Mucosa of descending colon (tissue), 3 donors: ENCODE data around the gene MATN1. TPM values are rescaled to one million over a fixed set of nuclear protein-coding genes. Genes with fewer than 3 reads are reported as not detected.

Experiments
- ATAC-seq: fragments of 200-7000 bp; cut with Tn5 transposase; one replicate; pipeline ENCODE4 v1.9.1; 2020; ENCODE audit warnings: mild to moderate bottlenecking, moderate library complexity
- DNase-seq, 3 donors: peaks; one replicate each; pipeline ENCODE4 v3.0.0-alpha.2; 2020
- H3K36me3 ChIP-seq: fragments of 200-600 bp; one replicate; pipeline ENCODE4 v1.8.0; 2021; ENCODE audit warnings: low read depth, mild to moderate bottlenecking
- H3K4me1 ChIP-seq: fragments of 200-600 bp; one replicate; pipeline ENCODE4 v1.8.0; 2021; ENCODE audit warnings: low read depth, mild to moderate bottlenecking
- H3K4me3 ChIP-seq: fragments of 200-600 bp; one replicate; pipeline ENCODE4 v1.8.0; 2021; ENCODE audit warnings: mild to moderate bottlenecking
- H3K9me3 ChIP-seq: fragments of 200-600 bp; one replicate; pipeline ENCODE4 v1.8.0; 2021; ENCODE audit warnings: mild to moderate bottlenecking
- CTCF ChIP-seq: fragments of 200-600 bp; IDR thresholded peaks from one replicate; pipeline ENCODE4 v1.8.0; 2022; ENCODE audit warnings: antibody characterized with exemption, mild to moderate bottlenecking
- intact Hi-C, 2 donors: fragments of 100-400 bp; cut with DNase I in 1 of 2; cut with micrococcal nuclease in 1 of 2; formaldehyde crosslinking; loops; one replicate each; pipeline versions ENCODE4 v1.11.0 to v1.11.1; 2022; cut with DNase I, micrococcal nuclease
- total RNA-seq, 3 donors: library from RNA; stranded (reverse); fragmentation: NEBNext Ultra II Directional in 2 of 3; extraction: Animal tissue kit (Norgen Biotek cat#: 25700) in 2 of 3; gene quantifications; one replicate each; pipeline versions ENCODE4 v1.2.1 to v1.2.4, GENCODE V29; 2021 to 2023
- donor health status: DM: no; HTN: no; CAD: no; lungs with moderate emphysema.
- donor health status: DM: no; HTN: no; CAD: no.
- donor health status: DM: no; HTN: yes; CAD: no.

Gene MATN1
- total RNA-seq, 3 donors from 2014 or later = 0.22 TPM; not detected in 2

- no peak overlapping the region for H3K4me3 ChIP-seq
- H3K36me3 ChIP-seq = no peaks in the 10 kb centered on the region
- peak in 1 of 3 donors; percentile 31 for DNase-seq
- no peak for ATAC-seq
- no peaks in the 10 kb centered on the region for H3K4me1 ChIP-seq
- H3K9me3 ChIP-seq = no peaks in the 10 kb centered on the region
- TF ChIP-seq CTCF = no peak
- intact Hi-C loops = no loop called here
Measured at GRCh38 chr1:30765556-30766434, 42.4 kb upstream of the MATN1 start.

- H3K9me3 ChIP-seq = no peaks in the 10 kb centered on the region
- no peak for TF ChIP-seq CTCF
- no peak overlapping the region for H3K4me3 ChIP-seq
- H3K36me3 ChIP-seq = no peaks in the 10 kb centered on the region
- DNase-seq = peak in 1 of 3 donors; percentile 25
- ATAC-seq = no peak
- intact Hi-C loops = loop anchor here in 1 of 2 donors (5.0 kb wide), 1 partner anchor 38 kb away; no protein-coding TSS in a partner anchor
- no peaks in the 10 kb centered on the region for H3K4me1 ChIP-seq
Measured at GRCh38 chr1:30764939-30765555, 41.7 kb upstream of the MATN1 start.

- no peak overlapping the region for H3K4me3 ChIP-seq
- intact Hi-C loops = loop anchor here in 1 of 2 donors (5.0 kb wide), 1 partner anchor 37 kb away; no protein-coding TSS in a partner anchor
- H3K36me3 ChIP-seq = no peaks in the 10 kb centered on the region
- H3K4me1 ChIP-seq = no peaks in the 10 kb centered on the region
- peak in 1 of 3 donors; percentile 34 for DNase-seq
- H3K9me3 ChIP-seq = no peaks in the 10 kb centered on the region
- TF ChIP-seq CTCF = no peak
- no peak for ATAC-seq
Measured at GRCh38 chr1:30764396-30764795, 41.0 kb upstream of the MATN1 start.

- ATAC-seq (no peak), DNase-seq (peak in 1 of 3 donors; percentile 49)
- H3K36me3 ChIP-seq = no peaks in the 10 kb centered on the region
- H3K9me3 ChIP-seq = no peaks in the 10 kb centered on the region
- H3K4me1 ChIP-seq = no peaks in the 10 kb centered on the region
- no peak overlapping the region for H3K4me3 ChIP-seq
- intact Hi-C loops = loop anchor here in 1 of 2 donors (5.0 kb wide), 1 partner anchor 36 kb away; no protein-coding TSS in a partner anchor
- no peak for TF ChIP-seq CTCF
Measured at GRCh38 chr1:30763651-30764248, 40.4 kb upstream of the MATN1 start.

- ATAC-seq (no peak), DNase-seq (no peak)
- intact Hi-C loops = loop anchor here in 1 of 2 donors (5.0 kb wide), 1 partner anchor 36 kb away; no protein-coding TSS in a partner anchor
- H3K4me1 ChIP-seq = no peaks in the 10 kb centered on the region
- H3K36me3 ChIP-seq = no peaks in the 10 kb centered on the region
- H3K4me3 ChIP-seq = no peak overlapping the region
- TF ChIP-seq CTCF = no peak
- H3K9me3 ChIP-seq = no peaks in the 10 kb centered on the region
Measured at GRCh38 chr1:30762930-30763650, 39.7 kb upstream of the MATN1 start.
